ENCODE results near the gene GAS2.

DNA sequence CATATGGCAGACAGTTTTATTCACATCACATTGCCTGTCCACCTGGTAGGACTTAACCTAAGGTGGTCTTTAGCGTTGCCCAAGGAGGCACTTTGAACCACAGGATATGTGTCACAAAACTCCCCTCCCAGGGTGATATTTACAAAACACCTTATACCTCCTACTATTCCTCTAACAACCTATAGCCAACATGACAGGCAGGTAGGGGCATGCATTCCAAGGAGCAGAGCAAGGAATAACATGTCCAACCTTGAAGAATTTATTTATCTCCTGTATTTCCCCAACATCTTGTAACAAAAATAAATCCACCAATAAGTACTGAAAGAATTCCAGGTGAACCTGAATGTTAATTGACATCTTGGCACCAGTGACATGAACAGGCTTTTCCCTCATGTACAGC, 102.7 kb downstream of the GAS2 start:
- TF ChIP-seq, protein P1, sequence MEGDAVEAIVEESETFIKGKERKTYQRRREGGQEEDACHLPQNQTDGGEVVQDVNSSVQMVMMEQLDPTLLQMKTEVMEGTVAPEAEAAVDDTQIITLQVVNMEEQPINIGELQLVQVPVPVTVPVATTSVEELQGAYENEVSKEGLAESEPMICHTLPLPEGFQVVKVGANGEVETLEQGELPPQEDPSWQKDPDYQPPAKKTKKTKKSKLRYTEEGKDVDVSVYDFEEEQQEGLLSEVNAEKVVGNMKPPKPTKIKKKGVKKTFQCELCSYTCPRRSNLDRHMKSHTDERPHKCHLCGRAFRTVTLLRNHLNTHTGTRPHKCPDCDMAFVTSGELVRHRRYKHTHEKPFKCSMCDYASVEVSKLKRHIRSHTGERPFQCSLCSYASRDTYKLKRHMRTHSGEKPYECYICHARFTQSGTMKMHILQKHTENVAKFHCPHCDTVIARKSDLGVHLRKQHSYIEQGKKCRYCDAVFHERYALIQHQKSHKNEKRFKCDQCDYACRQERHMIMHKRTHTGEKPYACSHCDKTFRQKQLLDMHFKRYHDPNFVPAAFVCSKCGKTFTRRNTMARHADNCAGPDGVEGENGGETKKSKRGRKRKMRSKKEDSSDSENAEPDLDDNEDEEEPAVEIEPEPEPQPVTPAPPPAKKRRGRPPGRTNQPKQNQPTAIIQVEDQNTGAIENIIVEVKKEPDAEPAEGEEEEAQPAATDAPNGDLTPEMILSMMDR (IDR thresholded peaks at IDR 0.05), result no peak
- TF ChIP-seq POLR2A (IDR thresholded peaks at IDR 0.05) (no peak), POLR2AphosphoS5 (IDR thresholded peaks at IDR 0.05) (no peak)
